B cell (primary cell): ENCODE results near the gene EEF1E1. TPM values are rescaled to one million over a fixed set of nuclear protein-coding genes. Genes with fewer than 3 reads are reported as not detected.
A peak's percentile ranks its signal among the peaks of the same experiment; 100 is the strongest.

Source experiments
- ATAC-seq: fragments of 200-7000 bp; cut with Tn5 transposase; one replicate; pipeline ENCODE4 v1.10.0; 2021; ENCODE audit warnings: low read depth, mild to moderate bottlenecking, moderate number of reproducible peaks, moderate library complexity
- CTCF ChIA-PET: fragments of 350-600 bp; sonication (Branson Sonifier 250); formaldehyde crosslinking; loops from one replicate; lab custom pipeline; 2021; ENCODE audit warnings: antibody characterized with exemption, inconsistent platforms; lab: Charles Lee
- POLR2A ChIA-PET: fragments of 350-600 bp; sonication (Branson Sonifier 250); formaldehyde crosslinking; loops from one replicate; lab custom pipeline; 2021; ENCODE audit warnings: antibody characterized with exemption; lab: Charles Lee
- DNase-seq: peaks from one replicate; pipeline ENCODE4 v3.0.0; 2013
- H2AFZ ChIP-seq: 2 replicates; pipeline ENCODE4 v1.6.1; 2012; ENCODE audit warnings: mild to moderate bottlenecking, low read depth, low read length; ENCODE audit not compliant: insufficient read depth, poor library complexity, severe bottlenecking
- H3K27ac ChIP-seq, 2 donors: 1 replicate in 1 of 2; 2 replicates in 1 of 2; pipeline ENCODE4 v1.5.1; 2012 to 2013; ENCODE audit warnings: low read length in 2 of 2, mild to moderate bottlenecking in 2 of 2, moderate library complexity in 1 of 2
- H3K27me3 ChIP-seq, 4 experiments: fragments of 200-600 bp in 1 of 4; sonication (generic) in 1 of 4; replicated peaks in 1 of 4; 1 replicate in 2 of 4; 2 replicates in 2 of 4; pipeline versions ENCODE4 v1.6.1 to v1.7.0; 2013 to 2016; ENCODE audit warnings: low read length in 3 of 4, mild to moderate bottlenecking in 2 of 4, mixed read lengths in 1 of 4, moderate library complexity in 1 of 4; ENCODE audit not compliant: insufficient read depth in 4 of 4, control insufficient read depth in 3 of 4; ENCODE audit errors: control extremely low read depth in 1 of 4
- H3K36me3 ChIP-seq, 2 experiments: replicated peaks in 1 of 2; 1 replicate in 1 of 2; 2 replicates in 1 of 2; pipeline versions ENCODE4 v1.6.1 to v1.7.1; 2013; ENCODE audit warnings: low read length in 1 of 2; ENCODE audit not compliant: insufficient read depth in 2 of 2, control insufficient read depth in 1 of 2; ENCODE audit errors: control extremely low read depth in 1 of 2, extremely low read depth in 1 of 2
- H3K4me1 ChIP-seq, 2 donors: fragments of 200-600 bp in 1 of 2; sonication (generic) in 1 of 2; 1 replicate in 1 of 2; 2 replicates in 1 of 2; pipeline versions ENCODE4 v1.5.1 to v1.6.1; 2013 to 2017; ENCODE audit warnings: low read length in 2 of 2; ENCODE audit not compliant: control insufficient read depth in 2 of 2, insufficient read depth in 2 of 2
- H3K4me2 ChIP-seq: replicated peaks from 2 replicates; pipeline ENCODE3; 2012; ENCODE audit warnings: mild to moderate bottlenecking, low read depth, low read length; ENCODE audit not compliant: poor library complexity, severe bottlenecking
- H3K4me3 ChIP-seq, 5 experiments: fragments of 200-600 bp in 1 of 5; sonication (generic) in 1 of 5; 1 replicate in 3 of 5; 2 replicates in 2 of 5; pipeline versions ENCODE4 v1.5.1 to v1.7.0; 2011 to 2016; ENCODE audit warnings: low read length in 4 of 5, mild to moderate bottlenecking in 4 of 5, low read depth in 2 of 5, control low read depth in 1 of 5, moderate library complexity in 1 of 5; ENCODE audit not compliant: insufficient read depth in 1 of 5; ENCODE audit errors: control extremely low read depth in 1 of 5, extremely low read depth in 1 of 5
- H3K79me2 ChIP-seq: fragments of 200-600 bp; sonication (generic); one replicate; pipeline ENCODE4 v1.6.0; 2016; ENCODE audit warnings: low read length; ENCODE audit not compliant: control insufficient read depth, insufficient read depth
- H3K9ac ChIP-seq: fragments of 200-600 bp; sonication (generic); 2 replicates; pipeline ENCODE4 v1.6.1; 2017; ENCODE audit warnings: mild to moderate bottlenecking, low read length, moderate library complexity
- H3K9me3 ChIP-seq, 3 donors: one replicate each; pipeline versions ENCODE4 v1.6.1 to v1.7.1; 2013; ENCODE audit warnings: low read length in 2 of 3; ENCODE audit not compliant: control insufficient read depth in 2 of 3, insufficient read depth in 1 of 3; ENCODE audit errors: control extremely low read depth in 1 of 3
- H4K20me1 ChIP-seq: 2 replicates; pipeline ENCODE4 v1.6.0; 2012; ENCODE audit warnings: mild to moderate bottlenecking, low read length; ENCODE audit not compliant: insufficient read depth, control insufficient read depth, poor library complexity, severe bottlenecking
- H3K27ac Mint-ChIP-seq: one replicate; pipeline ENCODE4 v1.8.0; 2021; ENCODE audit warnings: mixed read lengths
- H3K27me3 Mint-ChIP-seq: one replicate; pipeline ENCODE4 v1.8.0; 2021; ENCODE audit warnings: mixed read lengths
- H3K4me1 Mint-ChIP-seq: one replicate; pipeline ENCODE4 v1.8.0; 2021; ENCODE audit warnings: mixed read lengths
- H3K4me3 Mint-ChIP-seq: one replicate; pipeline ENCODE4 v1.8.0; 2021; ENCODE audit warnings: mixed read lengths
- H3K9me3 Mint-ChIP-seq: one replicate; pipeline ENCODE4 v1.8.0; 2022; ENCODE audit warnings: mixed read lengths; ENCODE audit not compliant: insufficient read depth
- EZH2 ChIP-seq: IDR thresholded peaks from 2 replicates; pipeline ENCODE4 v1.6.1; 2012; ENCODE audit warnings: borderline replicate concordance, low read depth, mild to moderate bottlenecking, moderate library complexity, low read length; ENCODE audit not compliant: insufficient read depth, poor library complexity, severe bottlenecking
- WGBS: methylation state at CpG from one replicate; pipeline ENCODE4 v1.1.5; 2013; ENCODE audit warnings: missing lambda C conversion rate; ENCODE audit not compliant: insufficient coverage; 5-methylcytosine and 5-hydroxymethylcytosine counted together
- intact Hi-C: fragments of 100-400 bp; cut with micrococcal nuclease; formaldehyde crosslinking; loops from one replicate; pipeline ENCODE4 v1.10.0; 2022
- polyA plus RNA-seq: library from polyadenylated mRNA; depleted of rRNA; stranded (reverse); fragments of >200 nt; gene quantifications from 2 replicates; pipeline ENCODE4 v1.2.3, GENCODE V29; 2012
- total RNA-seq, 2 donors: library from RNA; stranded (reverse); fragments of 120-200 nt in 1 of 2; gene quantifications; 1 replicate in 1 of 2; 2 replicates in 1 of 2; pipeline versions ENCODE4 v1.2.3 to v1.2.4, GENCODE V29; 2013 to 2022
- TF ChIP-seq, protein P1 (sequence below): fragments of 200-600 bp; IDR thresholded peaks from one replicate; pipeline ENCODE4 v1.8.0; 2022; ENCODE audit warnings: antibody characterized with exemption, mild to moderate bottlenecking

EEF1E1 gene
- total and polyA plus RNA-seq, 2 donors (not counting 1 experiment from before 2014, with no cell fraction given), result 20.1 to 23.1 TPM

DNA sequence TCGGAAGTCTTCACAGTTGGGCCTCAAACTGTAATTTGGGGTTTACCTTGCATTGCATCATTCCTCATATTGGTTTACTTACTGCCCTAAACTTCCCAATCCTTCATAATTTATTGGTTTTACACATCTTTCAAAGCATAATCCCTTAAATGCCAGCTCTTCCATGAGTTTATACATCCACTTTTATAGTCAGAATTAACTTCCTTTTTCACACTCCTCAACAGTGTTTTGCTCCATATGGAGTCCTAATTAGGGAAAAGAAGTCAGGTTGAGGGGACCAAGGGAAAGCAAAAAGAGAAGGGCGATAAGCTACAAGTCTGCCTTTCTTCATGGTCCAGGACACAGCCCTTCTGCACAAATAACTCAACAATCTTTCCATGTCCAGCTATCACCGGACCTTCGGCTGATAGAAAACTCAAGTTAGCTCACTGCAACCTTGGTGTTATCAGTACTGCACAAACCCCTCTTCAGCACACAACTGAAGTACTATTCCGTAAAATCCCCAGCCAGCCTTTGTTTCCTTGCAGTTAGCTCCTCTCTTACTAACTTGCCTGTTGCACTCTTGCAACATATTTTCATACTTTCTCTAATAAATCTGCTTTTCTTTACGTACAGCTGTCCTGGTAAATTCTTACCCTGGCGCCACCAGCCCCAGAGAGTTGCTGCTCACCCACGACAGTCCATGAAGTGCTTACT, 2.0 kb downstream of the EEF1E1 start:
- Histone ChIP-seq H3K9me3 (no peaks in the 10 kb centered on the region), H3K4me2 (no peak overlapping the region), H3K4me1 (peaks cover 12% of the 10 kb centered on the region in 2 donors), H3K27ac (no peak overlapping the region), H3K4me3 (no peak overlapping the region), H3K27me3 (peaks cover 0 to 3% (median 0%) of the 10 kb centered on the region in 4 experiments), H3K9ac (no peak overlapping the region), H2AFZ (no peak overlapping the region), H3K79me2 (peaks cover 39% of the 10 kb centered on the region), H3K36me3 (peaks cover 0 to 20% of the 10 kb centered on the region in 2 experiments), H4K20me1 (no peaks in the 10 kb centered on the region)
- ChIA-PET CTCF (interaction anchor here (0.7 to 0.9 kb wide), 3 partner anchors 15 to 34 kb away, joined by 3 read pairs; no protein-coding TSS in a partner anchor), POLR2A (no interaction called here)
- H3K4me3 Mint-ChIP-seq, result peak overlapping the region; percentile 41
- ATAC-seq, result no peak
- no peak for TF ChIP-seq EZH2
- TF ChIP-seq, protein P1, sequence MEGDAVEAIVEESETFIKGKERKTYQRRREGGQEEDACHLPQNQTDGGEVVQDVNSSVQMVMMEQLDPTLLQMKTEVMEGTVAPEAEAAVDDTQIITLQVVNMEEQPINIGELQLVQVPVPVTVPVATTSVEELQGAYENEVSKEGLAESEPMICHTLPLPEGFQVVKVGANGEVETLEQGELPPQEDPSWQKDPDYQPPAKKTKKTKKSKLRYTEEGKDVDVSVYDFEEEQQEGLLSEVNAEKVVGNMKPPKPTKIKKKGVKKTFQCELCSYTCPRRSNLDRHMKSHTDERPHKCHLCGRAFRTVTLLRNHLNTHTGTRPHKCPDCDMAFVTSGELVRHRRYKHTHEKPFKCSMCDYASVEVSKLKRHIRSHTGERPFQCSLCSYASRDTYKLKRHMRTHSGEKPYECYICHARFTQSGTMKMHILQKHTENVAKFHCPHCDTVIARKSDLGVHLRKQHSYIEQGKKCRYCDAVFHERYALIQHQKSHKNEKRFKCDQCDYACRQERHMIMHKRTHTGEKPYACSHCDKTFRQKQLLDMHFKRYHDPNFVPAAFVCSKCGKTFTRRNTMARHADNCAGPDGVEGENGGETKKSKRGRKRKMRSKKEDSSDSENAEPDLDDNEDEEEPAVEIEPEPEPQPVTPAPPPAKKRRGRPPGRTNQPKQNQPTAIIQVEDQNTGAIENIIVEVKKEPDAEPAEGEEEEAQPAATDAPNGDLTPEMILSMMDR, result no peak
- DNase-seq, result no peak
- no peaks in the 10 kb centered on the region for H3K9me3 Mint-ChIP-seq
- WGBS, result 97% methylated on average over 4 of the region's 8 CpGs
- H3K4me1 Mint-ChIP-seq, result peaks cover 21% of the 10 kb centered on the region
- peaks cover 9% of the 10 kb centered on the region for H3K27me3 Mint-ChIP-seq
- no peak overlapping the region for H3K27ac Mint-ChIP-seq
- intact Hi-C loops, result loop anchor here (10.0 kb wide), 1 partner anchor 334 kb away; the partner anchor contains the start of gene SLC35B3

DNA sequence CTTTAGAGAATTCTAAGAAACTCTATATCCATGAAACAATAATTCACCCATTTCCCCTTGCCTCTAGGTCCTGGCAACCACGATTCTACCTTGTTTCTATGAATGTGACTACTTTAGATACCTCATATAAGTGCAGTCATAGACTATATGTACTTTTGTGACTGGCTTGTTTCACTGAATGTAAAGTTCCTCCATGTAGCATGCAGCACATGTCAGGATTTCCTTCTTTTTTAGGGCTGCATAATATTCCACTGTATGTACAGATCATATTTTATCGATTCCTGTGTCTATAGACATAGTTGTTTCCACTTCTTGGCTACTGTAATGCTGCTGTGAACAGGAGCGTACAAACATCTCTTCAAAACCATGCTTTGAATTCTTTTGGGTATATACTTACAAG, 11.7 kb downstream of the EEF1E1 start:
- H2AFZ ChIP-seq, result no peak overlapping the region
- H3K4me3 ChIP-seq, result no peak overlapping the region
- CTCF ChIA-PET, result no interaction called here
- H3K79me2 ChIP-seq, result peaks cover 12% of the 10 kb centered on the region
- no peaks in the 10 kb centered on the region for H3K4me1 Mint-ChIP-seq
- no peak overlapping the region for H3K27ac Mint-ChIP-seq
- H4K20me1 ChIP-seq, result no peaks in the 10 kb centered on the region
- no peak for TF ChIP-seq EZH2
- TF ChIP-seq, protein P1, result no peak
- H3K36me3 ChIP-seq, result peaks cover 11 to 68% of the 10 kb centered on the region in 2 experiments
- H3K9me3 Mint-ChIP-seq, result peaks cover 10% of the 10 kb centered on the region
- H3K9ac ChIP-seq, result no peak overlapping the region
- H3K4me3 Mint-ChIP-seq, result no peak overlapping the region
- H3K4me2 ChIP-seq, result no peak overlapping the region
- no peaks in the 10 kb centered on the region for H3K4me1 ChIP-seq
- POLR2A ChIA-PET, result no interaction called here
- intact Hi-C loops, result no loop called here
- no peak overlapping the region for H3K27ac ChIP-seq
- DNase-seq, result no peak
- H3K27me3 ChIP-seq, result no peaks in the 10 kb centered on the region
- no peak for ATAC-seq
- H3K9me3 ChIP-seq, result peaks cover 0 to 5% (median 3%) of the 10 kb centered on the region in 3 donors
- H3K27me3 Mint-ChIP-seq, result no peaks in the 10 kb centered on the region
- WGBS, result no CpG with 5 or more reads among the region's 3 CpGs
